Neural progenitor cell (in vitro differentiated cells): ENCODE data around the gene LYVE1. TPM values are rescaled to one million over a fixed set of nuclear protein-coding genes. Genes with fewer than 3 reads are reported as not detected.

Source experiments
- DNase-seq: peaks from one replicate; pipeline ENCODE4 v3.0.0-alpha.2; 2016; ENCODE audit warnings: low spot score
- H2AFZ ChIP-seq: fragments of 200-600 bp; sonication (generic); replicated peaks from 2 replicates; pipeline ENCODE4 v1.6.1; 2016; ENCODE audit warnings: antibody characterized with exemption
- H3F3A ChIP-seq: fragments of 200-600 bp; sonication (generic); 2 replicates; pipeline ENCODE4 v1.6.1; 2016; ENCODE audit warnings: antibody characterized with exemption, low read depth
- H3K27ac ChIP-seq: fragments of 200-600 bp; sonication (generic); 2 replicates; pipeline ENCODE4 v1.5.1; 2016; ENCODE audit warnings: mild to moderate bottlenecking
- H3K27me3 ChIP-seq: fragments of 200-600 bp; sonication (generic); 2 replicates; pipeline ENCODE4 v1.6.1; 2016; ENCODE audit warnings: mild to moderate bottlenecking, moderate library complexity
- H3K36me3 ChIP-seq: fragments of 200-600 bp; sonication (generic); 2 replicates; pipeline ENCODE4 v1.5.1; 2016
- H3K4me1 ChIP-seq: fragments of 200-600 bp; sonication (generic); 2 replicates; pipeline ENCODE4 v1.6.1; 2016; ENCODE audit warnings: mixed run types
- H3K4me2 ChIP-seq: fragments of 200-600 bp; sonication (generic); 2 replicates; pipeline ENCODE4 v1.6.1; 2016
- H3K4me3 ChIP-seq: fragments of 200-600 bp; sonication (generic); 2 replicates; pipeline ENCODE4 v1.5.1; 2016
- H3K79me2 ChIP-seq: fragments of 200-600 bp; sonication (generic); 2 replicates; pipeline ENCODE4 v1.6.1; 2016; ENCODE audit warnings: low read depth
- H3K9ac ChIP-seq: fragments of 200-600 bp; sonication (generic); 2 replicates; pipeline ENCODE4 v1.6.1; 2016
- H3K9me3 ChIP-seq: fragments of 200-600 bp; sonication (generic); 2 replicates; pipeline ENCODE4 v1.5.1; 2016; ENCODE audit warnings: low read depth
- H4K20me1 ChIP-seq: fragments of 200-600 bp; sonication (generic); 2 replicates; pipeline ENCODE4 v1.6.1; 2016; ENCODE audit warnings: low read depth
- H3K27ac Mint-ChIP-seq: 3 replicates; pipeline ENCODE4 v1.8.0; 2021; ENCODE audit warnings: mixed read lengths
- H3K27me3 Mint-ChIP-seq: 2 replicates; pipeline ENCODE4 v1.8.0; 2022; ENCODE audit warnings: low read depth, mild to moderate bottlenecking, inconsistent platforms, moderate library complexity, mixed read lengths; ENCODE audit not compliant: insufficient read depth
- H3K36me3 Mint-ChIP-seq: 3 replicates; pipeline ENCODE4 v1.8.0; 2021; ENCODE audit warnings: mixed read lengths
- H3K4me1 Mint-ChIP-seq: 3 replicates; pipeline ENCODE4 v1.8.0; 2021; ENCODE audit warnings: mixed read lengths
- H3K4me3 Mint-ChIP-seq: 3 replicates; pipeline ENCODE4 v1.8.0; 2021; ENCODE audit warnings: mild to moderate bottlenecking, moderate library complexity, mixed read lengths
- H3K9me3 Mint-ChIP-seq: 3 replicates; pipeline ENCODE4 v1.8.0; 2020; ENCODE audit warnings: mixed read lengths
- EZH2 ChIP-seq: fragments of 200-600 bp; sonication (generic); IDR thresholded peaks from 2 replicates; pipeline ENCODE4 v1.6.1; 2017; ENCODE audit warnings: antibody characterized with exemption, mild to moderate bottlenecking, moderate library complexity
- EZH2phosphoT487 ChIP-seq: fragments of 200-600 bp; sonication (generic); IDR thresholded peaks from 2 replicates; pipeline ENCODE4 v1.6.1; 2017; ENCODE audit warnings: antibody characterized with exemption
- total RNA-seq: library from RNA; depleted of rRNA; stranded (reverse); fragments of >200 nt; gene quantifications from 2 replicates; pipeline ENCODE4 v1.2.3, GENCODE V29; 2015; ENCODE audit warnings: low replicate concordance
- TF ChIP-seq, protein P1 (sequence below): fragments of 200-600 bp; sonication (generic); IDR thresholded peaks from 2 replicates; pipeline ENCODE4 v1.5.1; 2017; ENCODE audit warnings: antibody characterized with exemption, mild to moderate bottlenecking

The LYVE1 gene
- total RNA-seq, 1 donor from 2014 or later: 0.51 TPM

GRCh38 chr11:10608584-10608983 lies 40.1 kb upstream of the LYVE1 start:
- Mint-ChIP-seq H3K27me3 (no peaks in the 10 kb centered on the region), H3K4me3 (no peak overlapping the region), H3K9me3 (peaks cover 11% of the 10 kb centered on the region), H3K4me1 (peaks cover 23% of the 10 kb centered on the region), H3K36me3 (peaks cover 2% of the 10 kb centered on the region), H3K27ac (no peak overlapping the region)
- H3K27ac ChIP-seq: no peak overlapping the region
- no peak overlapping the region for H3K4me3 ChIP-seq
- H4K20me1 ChIP-seq: no peaks in the 10 kb centered on the region
- H3K79me2 ChIP-seq: no peaks in the 10 kb centered on the region
- H3K9me3 ChIP-seq: no peaks in the 10 kb centered on the region
- H2AFZ ChIP-seq: no peak overlapping the region
- H3F3A ChIP-seq: no peaks in the 10 kb centered on the region
- TF ChIP-seq EZH2 (no peak), EZH2phosphoT487 (no peak)
- TF ChIP-seq, protein P1, sequence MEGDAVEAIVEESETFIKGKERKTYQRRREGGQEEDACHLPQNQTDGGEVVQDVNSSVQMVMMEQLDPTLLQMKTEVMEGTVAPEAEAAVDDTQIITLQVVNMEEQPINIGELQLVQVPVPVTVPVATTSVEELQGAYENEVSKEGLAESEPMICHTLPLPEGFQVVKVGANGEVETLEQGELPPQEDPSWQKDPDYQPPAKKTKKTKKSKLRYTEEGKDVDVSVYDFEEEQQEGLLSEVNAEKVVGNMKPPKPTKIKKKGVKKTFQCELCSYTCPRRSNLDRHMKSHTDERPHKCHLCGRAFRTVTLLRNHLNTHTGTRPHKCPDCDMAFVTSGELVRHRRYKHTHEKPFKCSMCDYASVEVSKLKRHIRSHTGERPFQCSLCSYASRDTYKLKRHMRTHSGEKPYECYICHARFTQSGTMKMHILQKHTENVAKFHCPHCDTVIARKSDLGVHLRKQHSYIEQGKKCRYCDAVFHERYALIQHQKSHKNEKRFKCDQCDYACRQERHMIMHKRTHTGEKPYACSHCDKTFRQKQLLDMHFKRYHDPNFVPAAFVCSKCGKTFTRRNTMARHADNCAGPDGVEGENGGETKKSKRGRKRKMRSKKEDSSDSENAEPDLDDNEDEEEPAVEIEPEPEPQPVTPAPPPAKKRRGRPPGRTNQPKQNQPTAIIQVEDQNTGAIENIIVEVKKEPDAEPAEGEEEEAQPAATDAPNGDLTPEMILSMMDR: no peak
- H3K9ac ChIP-seq: no peak overlapping the region
- no peak for DNase-seq
- no peaks in the 10 kb centered on the region for H3K27me3 ChIP-seq
- H3K36me3 ChIP-seq: no peaks in the 10 kb centered on the region
- H3K4me2 ChIP-seq: no peak overlapping the region
- peaks cover 8% of the 10 kb centered on the region for H3K4me1 ChIP-seq

DNA sequence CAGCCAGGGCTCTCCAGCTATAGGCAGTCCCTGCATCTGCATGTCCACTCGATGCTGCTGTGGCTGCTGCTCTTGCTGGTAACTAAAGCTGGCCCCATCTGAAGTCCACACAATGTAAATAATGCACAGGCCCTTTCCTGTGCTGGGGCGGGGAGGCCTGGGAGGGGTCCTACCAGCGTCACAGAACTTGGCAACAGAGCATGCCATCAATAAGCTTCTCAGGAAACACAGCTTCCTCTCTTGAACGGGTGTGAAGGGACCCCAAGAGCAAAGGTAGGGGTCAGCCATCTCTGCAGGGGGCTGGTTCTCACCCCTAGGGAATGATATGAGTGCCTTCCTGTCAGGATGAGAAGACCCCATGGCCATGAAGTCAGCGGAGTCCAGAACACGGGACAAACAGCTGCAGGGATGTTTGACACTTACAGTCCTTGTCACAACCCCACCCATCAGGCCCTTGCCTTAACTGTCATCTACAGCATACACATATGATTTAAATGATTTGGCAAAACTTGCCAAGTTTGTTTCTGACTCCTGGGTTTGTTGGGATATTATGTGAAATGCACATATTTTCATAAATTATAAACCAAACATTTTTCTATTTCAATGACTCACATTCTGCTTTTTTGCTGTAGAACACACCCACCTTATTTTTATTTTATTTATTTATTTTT lies 39.1 kb upstream of the LYVE1 start:
- Mint-ChIP-seq H3K36me3 (no peaks in the 10 kb centered on the region), H3K27ac (no peak overlapping the region), H3K27me3 (no peaks in the 10 kb centered on the region), H3K4me3 (no peak overlapping the region), H3K4me1 (peaks cover 26% of the 10 kb centered on the region), H3K9me3 (peaks cover 9% of the 10 kb centered on the region)
- Histone ChIP-seq H4K20me1 (no peaks in the 10 kb centered on the region), H3F3A (no peaks in the 10 kb centered on the region), H3K4me2 (no peak overlapping the region), H2AFZ (no peak overlapping the region), H3K27ac (no peak overlapping the region), H3K27me3 (no peaks in the 10 kb centered on the region), H3K9me3 (no peaks in the 10 kb centered on the region), H3K4me1 (peaks cover 8% of the 10 kb centered on the region), H3K79me2 (no peaks in the 10 kb centered on the region), H3K4me3 (no peak overlapping the region), H3K9ac (no peak overlapping the region), H3K36me3 (no peaks in the 10 kb centered on the region)
- no peak for DNase-seq
- no peak for TF ChIP-seq EZH2
- TF ChIP-seq, protein P1: no peak
- TF ChIP-seq EZH2phosphoT487: no peak

DNA sequence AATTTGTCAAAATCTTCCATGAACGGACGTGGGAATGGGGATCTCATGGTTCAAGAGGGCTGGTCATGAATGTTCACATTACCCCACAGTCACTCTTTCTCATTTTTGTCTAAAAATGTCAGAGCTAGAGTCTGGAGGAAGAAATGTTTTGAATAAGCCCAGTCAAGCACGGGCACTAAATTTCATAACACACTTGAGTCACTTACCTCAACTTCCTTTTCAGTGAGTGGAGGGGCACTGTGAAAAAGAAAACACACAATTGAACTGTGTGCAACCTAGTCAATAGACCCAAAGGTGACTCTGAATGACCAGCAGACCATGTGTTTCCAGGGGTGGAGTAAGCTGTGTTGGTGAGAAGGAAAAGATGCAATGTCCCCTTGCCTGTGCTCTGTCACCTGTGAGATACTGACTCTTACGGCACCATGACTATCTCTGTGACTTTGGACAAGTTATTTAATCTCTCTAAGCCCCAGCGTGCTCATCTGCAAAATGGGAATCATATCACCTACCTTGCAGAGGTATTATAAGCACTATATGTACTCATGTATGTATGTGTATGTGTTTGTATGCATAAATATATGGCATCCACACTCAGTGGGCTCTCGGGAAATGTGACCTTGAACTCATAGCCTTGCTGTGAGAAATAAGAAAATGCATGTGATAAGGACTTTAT lies 38.2 kb upstream of the LYVE1 start:
- H4K20me1 ChIP-seq: no peaks in the 10 kb centered on the region
- no peaks in the 10 kb centered on the region for H3K79me2 ChIP-seq
- Mint-ChIP-seq H3K4me1 (peaks cover 26% of the 10 kb centered on the region), H3K36me3 (no peaks in the 10 kb centered on the region), H3K4me3 (no peak overlapping the region), H3K9me3 (peaks cover 3% of the 10 kb centered on the region), H3K27ac (peak overlapping the region; percentile 75), H3K27me3 (no peaks in the 10 kb centered on the region)
- peak overlapping the region; percentile 20 for H3K4me2 ChIP-seq
- no peak for DNase-seq
- H3K36me3 ChIP-seq: no peaks in the 10 kb centered on the region
- peaks cover 8% of the 10 kb centered on the region for H3K4me1 ChIP-seq
- TF ChIP-seq EZH2phosphoT487 (no peak), EZH2 (no peak)
- TF ChIP-seq, protein P1: no peak
- H3K27ac ChIP-seq: no peak overlapping the region
- no peak overlapping the region for H3K4me3 ChIP-seq
- no peaks in the 10 kb centered on the region for H3K9me3 ChIP-seq
- no peak overlapping the region for H2AFZ ChIP-seq
- no peak overlapping the region for H3K9ac ChIP-seq
- no peaks in the 10 kb centered on the region for H3K27me3 ChIP-seq
- no peaks in the 10 kb centered on the region for H3F3A ChIP-seq
